C4-2B (cell line): Measurements from ENCODE around the gene SLC22A5.

Source experiments
- H3K27ac ChIP-seq: fragments of 450-650 bp; 2 replicates; pipeline ENCODE4 v1.5.1; 2017
- ZFX ChIP-seq: fragments of 450-650 bp; IDR thresholded peaks from 2 replicates; pipeline ENCODE4 v1.6.1; 2017
- TF ChIP-seq, protein P1 (sequence below): fragments of 450-650 bp; conservative IDR thresholded peaks from 2 replicates; pipeline ENCODE4 v1.5.1; 2017; ENCODE audit warnings: mild to moderate bottlenecking

Gene SLC22A5

DNA sequence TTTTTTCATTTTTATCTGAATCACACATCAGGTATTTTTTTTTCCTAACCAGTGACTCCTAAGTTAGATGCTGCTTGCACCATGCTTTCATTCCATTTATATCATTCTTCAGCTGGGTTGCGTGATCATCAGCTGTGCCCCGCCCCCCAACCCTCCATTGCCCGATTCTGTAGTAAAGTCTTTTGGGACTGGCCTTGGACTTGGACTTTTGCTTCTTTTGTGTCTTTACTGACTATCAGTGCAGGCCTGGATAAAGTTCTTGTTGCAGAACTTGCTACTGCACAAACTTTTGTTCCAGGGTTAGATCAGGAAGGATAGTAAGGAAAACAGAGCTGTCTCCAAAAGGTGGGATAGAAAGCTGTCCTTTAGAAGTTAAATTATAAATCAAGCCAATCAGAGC lies 38.5 kb downstream of the SLC22A5 start:
- H3K27ac ChIP-seq, result no peak overlapping the region

DNA sequence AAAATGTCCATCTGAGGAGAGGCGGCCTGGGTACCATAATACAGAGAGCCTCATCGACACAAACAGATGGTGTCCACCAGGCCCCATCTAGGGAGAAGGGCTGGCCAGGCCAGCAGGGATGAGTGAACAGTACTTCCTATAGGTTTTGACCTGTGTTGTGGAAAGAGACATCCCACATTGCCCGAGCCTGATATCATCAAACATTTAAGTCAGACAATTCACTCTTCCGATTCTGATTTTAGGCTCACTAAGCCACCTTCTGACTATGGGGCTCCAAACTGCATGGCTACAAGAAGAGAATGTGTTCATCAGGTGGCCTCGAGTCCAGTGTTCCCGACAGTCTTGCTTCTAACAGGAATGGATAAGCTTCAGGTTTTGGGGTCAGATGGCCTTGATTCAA lies 38.9 kb downstream of the SLC22A5 start:
- TF ChIP-seq ZFX, result no peak
- TF ChIP-seq, protein P1, sequence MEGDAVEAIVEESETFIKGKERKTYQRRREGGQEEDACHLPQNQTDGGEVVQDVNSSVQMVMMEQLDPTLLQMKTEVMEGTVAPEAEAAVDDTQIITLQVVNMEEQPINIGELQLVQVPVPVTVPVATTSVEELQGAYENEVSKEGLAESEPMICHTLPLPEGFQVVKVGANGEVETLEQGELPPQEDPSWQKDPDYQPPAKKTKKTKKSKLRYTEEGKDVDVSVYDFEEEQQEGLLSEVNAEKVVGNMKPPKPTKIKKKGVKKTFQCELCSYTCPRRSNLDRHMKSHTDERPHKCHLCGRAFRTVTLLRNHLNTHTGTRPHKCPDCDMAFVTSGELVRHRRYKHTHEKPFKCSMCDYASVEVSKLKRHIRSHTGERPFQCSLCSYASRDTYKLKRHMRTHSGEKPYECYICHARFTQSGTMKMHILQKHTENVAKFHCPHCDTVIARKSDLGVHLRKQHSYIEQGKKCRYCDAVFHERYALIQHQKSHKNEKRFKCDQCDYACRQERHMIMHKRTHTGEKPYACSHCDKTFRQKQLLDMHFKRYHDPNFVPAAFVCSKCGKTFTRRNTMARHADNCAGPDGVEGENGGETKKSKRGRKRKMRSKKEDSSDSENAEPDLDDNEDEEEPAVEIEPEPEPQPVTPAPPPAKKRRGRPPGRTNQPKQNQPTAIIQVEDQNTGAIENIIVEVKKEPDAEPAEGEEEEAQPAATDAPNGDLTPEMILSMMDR, result no peak
- no peak overlapping the region for H3K27ac ChIP-seq

More for the DNA sequence above, 38.5 kb downstream of the SLC22A5 start:
- TF ChIP-seq, protein P1, result no peak
- TF ChIP-seq ZFX, result no peak

DNA sequence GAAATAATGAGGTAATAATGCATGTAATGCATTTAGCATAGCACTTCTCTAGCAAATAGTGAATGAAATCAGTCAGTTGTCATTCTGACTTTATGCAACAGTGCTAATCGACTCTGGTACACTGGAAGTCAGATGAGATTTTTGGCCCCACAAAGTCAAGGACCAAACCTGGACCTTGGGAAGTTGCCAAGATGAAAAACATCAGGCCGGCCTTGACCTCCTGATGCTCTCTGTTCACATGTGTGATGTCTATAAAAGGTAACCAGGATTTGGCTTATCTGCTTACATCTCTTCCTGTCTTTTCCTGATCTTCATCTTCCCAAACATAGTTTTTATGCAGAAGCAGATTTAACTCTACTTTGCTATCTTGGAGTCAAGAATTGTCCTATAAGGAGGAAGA lies 39.5 kb downstream of the SLC22A5 start:
- TF ChIP-seq, protein P1, result no peak
- TF ChIP-seq ZFX, result no peak

DNA sequence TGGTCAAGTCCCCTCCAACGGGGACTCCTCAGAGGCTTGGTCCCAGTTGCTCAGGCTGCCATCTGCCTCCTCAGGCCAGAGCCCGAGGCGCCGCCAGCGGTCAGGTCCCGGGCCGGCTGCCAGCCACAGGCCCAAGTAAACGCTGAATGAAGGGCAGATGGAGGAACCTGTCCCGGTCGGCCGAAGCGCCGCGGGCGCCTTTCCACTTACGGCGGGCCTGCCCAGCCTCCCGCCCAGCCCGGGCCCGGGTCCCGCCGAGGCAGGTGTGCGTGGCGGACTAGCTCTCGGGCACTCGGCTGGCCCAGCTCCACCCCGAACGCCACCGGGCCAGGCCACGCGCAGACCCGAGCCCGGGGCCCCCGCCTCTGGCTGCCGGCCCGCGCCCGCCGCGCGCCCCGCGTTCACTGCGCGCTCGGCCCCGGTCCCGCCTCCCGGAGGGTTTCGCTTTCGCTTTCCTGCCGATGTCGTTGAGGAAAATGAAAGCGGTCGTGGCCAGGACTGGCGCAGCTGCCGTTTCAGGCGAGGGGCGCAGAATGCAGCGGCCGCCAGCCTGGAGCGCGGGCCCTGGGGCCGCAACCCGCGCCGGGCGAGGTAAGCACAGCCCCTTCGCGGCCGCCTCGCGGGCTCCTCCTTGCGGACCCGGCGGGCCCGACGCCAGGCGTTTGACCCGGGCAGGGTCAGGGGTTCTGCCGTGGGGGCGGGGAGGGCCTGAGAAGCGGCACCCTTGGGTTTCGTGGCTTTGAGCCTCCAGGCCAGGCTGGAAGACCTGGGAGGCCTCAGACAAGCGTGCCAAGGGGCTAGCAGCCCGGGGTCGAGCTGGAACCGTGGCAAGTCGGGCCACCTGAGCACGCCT lies 41.2 kb downstream of the SLC22A5 start:
- H3K27ac ChIP-seq, result peak overlapping the region; percentile 90
- TF ChIP-seq, protein P1, result peak; percentile 80
- TF ChIP-seq ZFX, result peak; percentile 97

More for the DNA sequence above, 39.5 kb downstream of the SLC22A5 start:
- H3K27ac ChIP-seq, result no peak overlapping the region

DNA sequence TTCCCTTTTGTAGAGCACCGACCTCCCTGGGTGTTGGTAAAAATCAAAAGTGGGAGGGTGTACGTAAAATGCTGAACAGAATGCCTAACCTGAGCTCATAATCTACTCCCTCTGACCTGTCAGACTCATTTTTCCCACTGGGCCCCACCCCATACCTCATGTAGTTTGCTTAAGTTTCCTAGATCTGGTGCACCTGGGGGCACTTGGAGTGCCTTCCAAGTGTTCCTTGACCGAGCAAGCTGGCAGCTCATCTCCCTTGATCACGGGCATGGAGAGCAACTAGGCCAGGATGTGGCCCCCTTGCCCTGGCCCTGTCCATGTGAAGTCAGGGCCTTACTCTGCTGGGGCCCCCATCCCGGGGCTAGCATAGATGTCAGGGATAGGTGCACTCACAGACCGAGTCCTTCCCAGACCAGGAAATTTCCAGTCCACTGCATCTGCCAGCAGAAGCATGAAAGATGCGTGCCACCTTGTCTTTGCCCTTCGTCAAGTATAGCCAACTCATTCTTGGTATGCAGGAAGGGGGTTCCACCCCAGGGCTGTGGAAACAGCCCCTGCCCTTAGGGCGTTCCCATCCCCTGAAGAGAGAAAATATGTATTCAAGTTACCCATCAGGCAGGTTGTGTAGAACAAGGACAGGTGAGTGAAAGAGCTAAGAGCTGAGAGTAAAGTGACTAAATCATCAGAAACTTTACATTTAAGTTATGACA lies 41.9 kb downstream of the SLC22A5 start:
- H3K27ac ChIP-seq, result peak overlapping the region; percentile 90
- no peak for TF ChIP-seq ZFX
- TF ChIP-seq, protein P1, result 0 out of 2 replicates have a peak, but pooled peaks have one; percentile 31

DNA sequence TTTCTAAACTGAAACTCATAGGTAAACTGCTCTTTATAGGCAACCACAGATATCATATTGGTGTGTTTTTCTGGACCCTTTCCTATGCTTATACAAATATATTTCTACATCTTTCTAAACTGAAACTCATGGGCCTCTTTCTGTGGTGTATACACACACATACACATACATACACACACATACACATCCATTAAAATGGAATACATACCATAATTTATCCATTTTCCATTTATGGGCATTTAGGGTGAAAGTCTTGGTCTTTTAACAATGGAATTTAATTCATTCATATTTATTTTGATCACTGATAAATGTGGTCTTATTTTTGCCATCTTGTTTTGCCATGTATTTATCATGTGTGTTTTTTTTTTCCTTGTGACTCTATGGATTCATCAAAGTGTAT lies 44.1 kb downstream of the SLC22A5 start:
- TF ChIP-seq ZFX, result no peak
- TF ChIP-seq, protein P1, result no peak
- no peak overlapping the region for H3K27ac ChIP-seq
